Cardiac fibroblast (primary cell): ENCODE results near the gene TMTC2.

Experiments used
- DNase-seq, 2 donors: peaks; one replicate each; pipeline versions ENCODE4 v3.0.0 to v3.0.0-alpha.2; 2010; ENCODE audit warnings: low read depth in 2 of 2
- H3K4me3 ChIP-seq, 2 donors: replicated peaks in 1 of 2; 1 replicate in 1 of 2; 2 replicates in 1 of 2; pipeline ENCODE4 v1.5.1; 2011; ENCODE audit warnings: low read depth in 2 of 2, low read length in 2 of 2, mild to moderate bottlenecking in 2 of 2, moderate library complexity in 1 of 2
- CTCF ChIP-seq: IDR thresholded peaks from one replicate; pipeline ENCODE4 v1.5.1; 2011; ENCODE audit warnings: low read depth, mild to moderate bottlenecking, low read length, inconsistent platforms

The TMTC2 gene

GRCh38 chr12:83049306-83049705 lies 362.6 kb downstream of the TMTC2 start:
- DNase-seq = no peak
- H3K4me3 ChIP-seq = no peak overlapping the region
- no peak for TF ChIP-seq CTCF

DNA sequence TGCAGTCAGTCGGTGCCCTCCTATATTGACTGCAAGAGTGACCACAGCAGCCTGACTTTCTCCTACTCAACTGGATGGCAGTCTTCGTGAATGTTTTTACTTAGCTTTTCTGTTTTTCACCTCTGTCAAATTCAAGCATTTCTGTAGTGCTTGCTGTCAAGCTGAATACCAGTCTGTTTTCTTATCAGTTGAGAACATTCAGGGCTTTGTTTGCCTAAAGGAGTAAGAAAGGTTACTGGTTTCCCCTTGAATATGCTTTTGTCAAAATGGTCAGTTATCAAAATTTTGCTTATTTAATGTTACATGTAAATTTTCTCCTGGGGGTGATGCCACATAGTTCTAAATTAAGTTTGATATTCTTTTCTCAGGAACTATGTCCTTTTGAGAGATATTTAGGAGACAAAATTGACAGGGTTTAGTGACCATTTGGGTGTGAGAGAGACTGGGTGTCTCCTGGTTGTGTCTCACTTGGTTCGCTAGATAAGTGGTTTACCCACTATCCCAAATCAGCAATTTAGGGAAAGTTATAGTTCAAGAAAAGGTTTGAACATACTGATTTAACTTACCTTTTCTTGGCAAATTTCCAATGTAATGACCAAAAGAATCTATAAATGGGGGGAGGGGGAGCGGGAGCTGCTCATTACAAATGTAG lies 366.3 kb downstream of the TMTC2 start:
- H3K4me3 ChIP-seq = no peak overlapping the region
- DNase-seq = no peak
- TF ChIP-seq CTCF = no peak

DNA sequence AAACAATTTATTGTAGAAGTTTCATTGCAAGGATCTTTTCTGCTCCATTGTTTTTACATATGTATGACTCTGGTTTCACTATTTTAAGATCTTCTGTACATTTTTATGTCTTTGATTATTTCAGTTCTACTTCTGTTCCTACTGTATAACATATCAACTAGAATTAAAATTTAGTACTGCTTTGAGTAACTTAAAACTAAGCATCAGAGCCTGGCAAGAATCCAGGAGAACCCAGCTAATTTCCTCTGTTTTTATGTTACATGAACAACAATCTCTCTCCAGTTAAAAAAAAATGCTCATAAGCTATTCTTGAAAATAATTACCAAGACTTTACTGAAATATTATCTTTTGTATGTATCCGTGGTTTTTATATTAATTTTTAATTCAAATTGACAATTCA lies 370.7 kb downstream of the TMTC2 start:
- H3K4me3 ChIP-seq = no peak overlapping the region
- TF ChIP-seq CTCF = no peak
- DNase-seq = no peak

- no peak for DNase-seq
- no peak for TF ChIP-seq CTCF
- H3K4me3 ChIP-seq = no peak overlapping the region
Observed at GRCh38 chr12:83059107-83059506, 372.4 kb downstream of the TMTC2 start.

GRCh38 chr12:83065562-83065961 lies 378.9 kb downstream of the TMTC2 start:
- no peak for TF ChIP-seq CTCF
- DNase-seq = no peak
- no peak overlapping the region for H3K4me3 ChIP-seq

- no peak overlapping the region for H3K4me3 ChIP-seq
- DNase-seq = no peak
- no peak for TF ChIP-seq CTCF
Observed at GRCh38 chr12:83067981-83068380, 381.3 kb downstream of the TMTC2 start.

DNA sequence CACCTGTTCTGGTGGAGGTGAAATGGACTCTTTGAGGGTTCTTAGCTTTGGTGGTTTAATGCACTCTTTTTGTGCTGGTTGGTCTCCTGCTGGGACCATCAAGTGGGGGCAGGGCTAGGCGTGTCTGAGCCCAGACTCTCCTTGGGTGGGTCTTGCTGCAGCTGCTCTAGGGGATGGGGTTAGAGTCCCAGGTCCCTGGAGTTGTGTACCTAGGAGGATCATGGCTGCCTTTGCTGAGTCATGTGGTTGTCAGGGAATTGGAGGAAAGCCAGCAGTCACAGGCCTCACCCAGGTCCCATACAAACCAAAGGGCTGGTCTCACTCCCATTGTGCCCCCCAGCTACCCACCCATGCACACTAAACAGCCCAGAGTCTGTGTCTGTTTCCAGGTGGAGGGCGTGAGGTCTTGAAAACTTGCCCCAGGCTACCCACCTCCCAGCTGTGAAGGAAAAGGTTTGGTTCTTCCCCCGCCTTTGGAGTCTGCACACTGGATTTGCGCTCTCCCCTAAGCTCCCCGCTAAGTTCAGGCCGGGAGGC lies 387.7 kb downstream of the TMTC2 start:
- DNase-seq = no peak
- TF ChIP-seq CTCF = no peak

More for the DNA sequence above, 387.7 kb downstream of the TMTC2 start:
- no peak overlapping the region for H3K4me3 ChIP-seq
